HUDEP-2 (cell line): ENCODE measurements around the gene SRRT.

Source experiments
- DNase-seq, 76 experiments: peaks; one replicate each; lab custom pipeline; 2025; ENCODE audit not compliant: unreplicated experiment in 76 of 76; lab: John Stamatoyannopoulos, UW

Gene SRRT

DNA sequence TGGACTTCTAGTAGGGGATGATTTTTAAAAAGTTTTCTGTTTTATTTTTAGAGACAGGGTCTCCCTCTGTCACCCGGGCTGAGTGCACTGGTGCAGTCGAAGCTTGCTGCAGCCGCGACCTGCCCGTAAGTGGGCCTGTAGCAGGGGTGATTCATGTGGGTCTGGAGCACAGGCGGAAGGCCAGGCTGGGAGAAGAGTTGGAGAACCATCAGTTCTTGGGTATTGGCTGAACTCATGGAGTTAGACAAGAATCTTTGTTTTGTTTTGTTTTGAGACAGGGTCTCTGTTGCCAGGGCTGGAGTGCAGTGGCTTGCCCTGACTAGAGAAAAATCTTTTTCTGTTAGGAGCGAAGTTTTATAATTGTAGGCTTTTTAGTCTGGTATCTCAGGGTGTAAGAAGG lies 5.7 kb downstream of the SRRT start:
- no peak for DNase-seq

DNA sequence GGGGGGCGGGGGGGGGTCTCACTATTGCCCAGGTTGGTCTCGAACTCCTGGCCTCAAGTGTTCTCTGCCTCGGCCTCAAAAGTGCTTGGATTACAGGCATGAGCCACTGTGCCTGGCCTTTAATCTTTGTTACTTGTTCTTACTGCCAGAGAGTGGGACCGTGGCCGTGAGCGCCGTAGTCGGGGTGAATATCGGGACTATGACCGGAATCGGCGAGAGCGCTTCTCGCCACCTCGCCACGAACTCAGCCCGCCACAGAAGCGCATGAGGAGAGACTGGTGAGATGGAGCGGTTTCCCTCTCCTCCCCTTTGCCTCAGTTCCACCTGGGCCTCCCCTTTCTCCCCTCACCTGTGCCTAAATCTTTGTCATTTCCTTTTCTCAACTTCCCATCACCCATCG lies 6.2 kb downstream of the SRRT start:
- no peak for DNase-seq

DNA sequence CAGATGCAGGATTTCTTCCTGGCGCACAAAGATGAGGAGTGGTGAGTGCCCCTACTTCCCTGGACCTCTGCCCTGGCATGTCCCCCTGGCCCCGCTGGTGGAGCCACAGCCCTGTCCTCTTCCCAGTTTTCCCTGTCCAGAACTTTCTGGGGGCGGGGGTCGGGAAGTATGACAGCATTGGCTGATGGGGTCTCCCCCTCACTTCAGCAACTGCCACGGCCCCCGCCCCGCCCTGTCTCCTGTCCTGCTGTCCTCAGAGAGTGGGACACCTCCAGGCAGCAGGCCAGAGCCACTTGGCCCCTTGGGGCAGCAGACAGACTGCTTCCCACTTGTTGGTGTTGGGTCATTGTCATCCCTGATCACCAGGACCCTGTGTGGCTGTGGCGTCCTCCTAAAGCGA lies 7.3 kb downstream of the SRRT start:
- no peak for DNase-seq

DNA sequence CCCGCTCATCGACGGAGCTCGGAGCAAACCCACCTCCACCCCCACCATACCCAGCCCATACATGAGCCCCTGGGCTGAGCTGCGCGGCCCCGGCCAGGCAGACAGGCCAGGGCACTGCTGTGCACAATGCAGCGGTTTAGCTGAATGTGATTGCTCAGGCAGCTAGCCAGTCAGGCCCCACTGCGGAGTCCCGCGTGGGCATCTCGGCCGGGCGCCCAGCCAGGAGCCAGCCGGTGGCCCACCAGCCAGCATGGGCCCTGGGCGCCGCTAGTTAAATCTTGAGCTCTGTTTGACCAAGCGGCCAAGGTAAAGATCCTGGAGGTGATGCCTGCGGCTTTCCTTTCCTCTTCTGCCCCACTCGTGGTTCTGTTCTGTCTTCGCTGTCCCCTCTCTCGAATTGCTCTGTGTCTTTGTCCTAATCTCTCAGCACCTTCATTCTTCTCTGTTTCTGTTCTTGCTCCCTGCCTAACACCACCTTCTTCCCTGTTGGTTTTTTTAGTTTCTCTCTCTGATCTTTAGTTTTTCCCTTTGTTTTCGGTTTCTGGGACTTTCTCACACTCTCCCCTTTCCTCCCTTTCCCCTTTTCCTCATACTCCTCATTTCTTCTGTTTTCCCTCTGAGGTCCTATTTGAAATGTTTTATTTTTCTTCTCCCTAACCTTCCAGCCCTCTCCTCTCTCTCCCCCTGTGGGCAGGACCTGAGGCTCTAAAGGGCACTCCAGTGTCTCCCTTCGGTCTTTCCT lies 8.1 kb downstream of the SRRT start:
- no peak for DNase-seq

DNA sequence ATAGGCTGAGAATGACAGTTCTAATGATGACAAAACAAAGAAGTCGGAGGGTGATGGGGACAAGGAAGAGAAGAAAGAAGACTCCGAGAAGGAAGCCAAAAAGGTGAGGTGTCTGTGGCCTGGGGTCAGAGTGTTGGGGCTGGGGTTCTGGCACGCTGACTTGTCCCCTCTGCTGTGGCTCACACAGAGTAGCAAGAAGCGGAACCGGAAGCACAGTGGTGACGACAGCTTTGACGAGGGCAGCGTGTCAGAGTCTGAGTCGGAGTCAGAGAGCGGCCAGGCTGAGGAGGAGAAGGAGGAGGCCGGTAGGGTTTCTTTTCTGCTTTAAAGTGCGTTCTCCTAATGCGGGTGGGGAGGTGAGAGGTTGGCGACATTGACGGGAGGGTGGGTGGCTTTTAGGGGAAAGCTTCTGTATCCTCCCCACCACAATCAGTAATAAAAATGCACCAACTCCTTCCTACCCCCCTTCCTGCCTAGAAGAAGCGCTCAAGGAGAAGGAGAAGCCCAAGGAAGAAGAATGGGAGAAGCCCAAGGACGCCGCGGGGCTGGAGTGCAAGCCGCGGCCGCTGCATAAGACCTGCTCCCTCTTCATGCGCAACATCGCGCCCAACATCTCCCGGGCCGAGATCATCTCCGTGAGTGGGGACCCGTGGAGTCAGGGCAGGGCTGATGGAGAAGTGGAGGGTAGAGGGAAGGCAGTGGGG lies 10.0 kb downstream of the SRRT start:
- no peak for DNase-seq

DNA sequence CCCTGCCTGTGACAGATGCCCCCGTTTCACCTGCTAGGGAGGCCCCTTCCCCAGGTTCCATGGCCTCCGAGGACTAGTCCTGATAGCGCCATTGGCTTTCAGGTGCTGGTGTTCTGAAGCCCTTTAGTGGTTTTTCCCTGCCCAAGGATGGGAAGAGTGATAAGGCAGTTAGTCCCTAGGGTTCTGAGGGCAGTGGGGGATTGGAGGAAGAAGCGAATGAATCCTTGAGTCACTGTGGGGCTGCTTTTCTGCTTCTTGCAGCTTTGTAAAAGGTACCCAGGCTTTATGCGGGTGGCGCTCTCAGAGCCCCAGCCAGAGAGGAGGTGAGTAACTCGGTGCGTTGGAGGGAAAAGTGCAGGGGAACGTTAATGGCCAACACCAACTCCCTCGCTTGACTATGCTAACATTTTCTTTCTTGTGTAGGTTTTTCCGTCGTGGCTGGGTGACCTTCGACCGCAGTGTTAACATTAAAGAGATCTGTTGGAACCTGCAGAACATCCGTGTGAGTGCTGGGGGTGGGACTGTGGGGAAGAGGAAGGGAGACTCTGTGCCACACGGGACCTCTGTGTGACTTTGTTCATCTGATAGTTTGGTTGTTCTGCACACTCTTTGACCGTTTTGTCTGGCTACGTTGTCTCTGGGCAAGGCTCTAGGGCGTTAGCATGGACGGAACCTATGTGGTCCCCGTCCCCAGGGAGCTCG lies 10.7 kb downstream of the SRRT start:
- DNase-seq = no peak

DNA sequence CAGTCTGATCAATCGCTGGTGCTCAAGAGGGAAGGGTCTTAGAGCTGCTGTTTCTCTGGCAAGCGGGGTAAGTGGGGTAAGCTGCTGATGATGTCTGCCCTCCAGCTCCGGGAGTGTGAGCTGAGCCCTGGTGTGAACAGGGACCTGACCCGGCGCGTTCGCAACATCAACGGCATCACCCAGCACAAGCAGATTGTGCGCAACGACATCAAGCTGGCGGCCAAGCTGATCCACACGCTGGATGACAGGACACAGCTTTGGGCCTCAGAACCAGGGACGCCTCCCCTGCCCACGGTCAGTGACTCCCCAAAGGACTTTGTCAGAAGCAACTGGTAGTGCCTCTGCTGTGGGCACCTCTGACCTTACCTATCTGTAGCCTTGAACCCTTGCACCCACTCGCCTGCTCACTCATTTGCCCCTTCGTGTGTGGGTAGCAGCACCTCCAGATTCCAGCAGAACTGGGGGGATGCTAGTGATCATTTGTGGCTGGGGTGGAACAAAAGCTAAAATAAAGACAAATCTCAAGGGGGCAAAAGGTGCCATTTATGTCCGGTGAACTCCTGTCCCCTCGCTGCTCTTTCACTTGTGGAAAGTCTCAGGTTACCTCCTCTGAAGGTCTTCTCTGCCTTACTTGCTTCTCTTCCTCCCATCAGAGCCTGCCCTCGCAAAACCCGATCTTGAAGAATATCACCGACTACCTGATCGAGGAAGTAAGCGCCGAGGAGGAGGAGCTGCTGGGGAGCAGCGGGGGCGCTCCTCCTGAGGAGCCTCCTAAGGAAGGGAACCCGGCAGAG lies 11.4 kb downstream of the SRRT start:
- DNase-seq = no peak

DNA sequence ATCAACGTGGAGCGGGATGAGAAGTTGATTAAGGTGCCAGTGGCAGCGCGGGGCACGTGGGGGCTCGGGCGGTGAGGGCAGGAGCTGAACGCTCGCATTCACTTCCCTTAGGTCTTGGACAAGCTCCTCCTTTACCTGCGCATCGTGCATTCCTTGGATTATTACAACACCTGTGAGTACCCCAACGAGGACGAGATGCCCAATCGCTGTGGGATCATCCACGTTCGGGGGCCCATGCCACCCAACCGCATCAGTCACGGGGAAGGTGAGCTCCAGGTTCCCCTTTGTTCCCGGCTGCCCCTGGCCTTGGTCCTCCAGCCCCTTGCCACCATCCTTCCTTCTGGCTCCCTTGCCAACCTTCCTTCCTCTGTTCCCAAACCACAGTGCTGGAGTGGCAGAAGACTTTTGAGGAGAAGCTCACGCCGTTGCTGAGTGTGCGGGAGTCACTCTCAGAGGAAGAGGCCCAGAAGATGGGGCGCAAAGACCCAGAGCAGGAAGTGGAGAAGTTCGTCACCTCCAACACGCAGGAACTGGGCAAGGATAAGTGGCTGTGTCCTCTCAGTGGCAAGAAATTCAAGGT lies 12.1 kb downstream of the SRRT start:
- no peak for DNase-seq

DNA sequence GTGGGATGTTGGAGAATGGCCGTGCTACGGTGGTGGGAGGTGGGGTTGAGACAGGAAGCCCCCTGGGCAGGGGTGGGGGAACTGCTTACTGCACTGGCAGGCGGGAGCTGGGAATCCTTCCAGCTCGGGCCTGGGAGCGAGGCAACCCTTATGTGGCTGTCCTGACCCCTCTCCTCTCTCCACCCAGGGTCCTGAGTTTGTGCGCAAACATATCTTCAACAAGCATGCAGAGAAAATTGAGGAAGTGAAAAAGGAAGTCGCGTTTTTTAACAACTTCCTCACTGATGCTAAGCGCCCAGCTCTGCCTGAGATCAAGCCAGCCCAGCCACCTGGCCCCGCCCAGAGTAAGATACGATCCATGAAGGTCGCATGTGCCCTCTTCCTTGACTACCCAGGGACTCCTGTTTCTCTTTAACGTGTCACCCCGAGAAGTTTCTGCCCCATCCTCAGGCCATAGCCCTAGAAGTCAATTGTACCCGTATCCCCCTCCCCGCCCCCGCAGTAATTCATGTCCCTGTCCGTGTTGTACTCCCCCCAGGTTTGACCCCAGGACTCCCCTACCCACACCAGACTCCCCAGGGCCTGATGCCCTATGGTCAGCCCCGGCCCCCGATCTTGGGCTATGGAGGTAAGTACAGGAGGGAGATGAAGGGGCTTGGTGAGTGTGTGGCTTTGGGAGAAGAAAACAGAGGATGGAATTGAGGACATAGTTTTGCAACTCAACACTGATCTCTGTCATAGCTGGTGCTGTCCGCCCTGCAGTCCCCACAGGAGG lies 12.8 kb downstream of the SRRT start:
- peak in 48 of 76 experiments; percentile 7 to 68 (median 37) for DNase-seq

DNA sequence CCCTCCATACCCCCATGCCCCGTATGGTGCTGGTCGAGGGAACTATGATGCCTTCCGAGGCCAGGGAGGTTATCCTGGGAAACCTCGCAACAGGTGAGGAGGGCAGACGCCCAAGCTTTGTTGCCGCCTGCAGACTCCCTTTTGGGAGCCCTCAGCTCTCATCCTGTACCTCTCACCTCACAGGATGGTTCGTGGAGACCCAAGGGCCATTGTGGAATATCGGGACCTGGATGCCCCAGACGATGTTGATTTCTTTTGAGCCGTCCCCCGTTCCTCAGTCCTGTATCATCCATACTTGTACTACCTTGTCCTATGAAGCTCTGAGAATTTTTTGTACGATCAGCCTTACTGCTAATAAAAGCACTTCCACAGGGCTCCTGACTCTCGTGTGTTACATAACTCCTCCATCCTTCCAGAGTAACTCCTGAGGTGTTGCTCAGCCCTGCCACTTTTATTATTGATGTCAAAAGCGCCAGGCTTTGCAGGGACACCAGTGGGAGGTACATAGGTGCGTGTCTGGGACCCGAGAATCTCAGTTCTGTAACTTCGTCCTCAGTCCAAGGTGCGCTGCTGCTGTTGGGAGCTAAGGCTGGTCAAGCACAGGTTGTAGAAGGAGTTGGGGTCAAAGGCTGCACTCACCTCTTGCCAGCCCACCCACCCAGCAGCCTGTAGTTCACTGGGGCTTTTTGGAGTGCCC lies 13.5 kb downstream of the SRRT start:
- DNase-seq = peak in 1 of 76 experiments; percentile 19

DNA sequence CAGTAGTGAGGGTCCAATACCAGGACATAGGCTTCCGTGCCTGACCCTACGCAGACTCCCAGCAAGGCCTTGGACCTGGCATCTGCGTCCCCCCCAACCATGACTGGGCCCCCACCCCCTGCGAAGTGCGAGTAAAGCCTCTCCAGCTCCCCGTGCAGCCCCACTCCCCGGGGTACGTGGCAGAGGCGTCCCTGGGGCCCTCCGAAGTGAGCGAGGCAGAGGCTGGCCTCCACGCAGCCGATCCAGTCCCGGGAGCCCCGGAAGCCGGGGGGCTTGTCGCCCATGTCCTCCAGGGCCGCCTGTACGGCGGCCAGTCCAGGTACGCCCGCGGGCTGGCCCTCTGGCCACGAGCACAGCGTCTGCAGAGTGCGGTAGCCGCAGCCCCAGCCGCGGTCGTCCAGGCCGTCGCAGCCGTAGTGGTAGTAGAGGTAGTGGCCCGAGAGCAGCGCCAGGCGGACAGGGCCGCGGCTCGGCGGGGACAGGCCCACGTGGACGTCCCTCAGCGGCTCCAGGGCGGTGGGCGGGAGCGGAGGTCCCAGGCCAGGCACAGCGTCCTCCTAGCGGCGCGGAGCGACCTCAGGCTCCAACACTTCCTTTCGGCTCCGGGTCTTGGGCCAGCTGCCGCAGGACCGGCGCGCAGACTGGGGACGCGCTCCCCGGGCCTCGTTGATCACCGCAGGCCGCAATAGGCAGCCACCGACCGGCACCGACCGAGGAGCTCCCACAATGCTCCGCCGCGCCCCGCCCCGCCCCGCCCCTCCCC lies 14.3 kb downstream of the SRRT start, which contains the start of gene UFSP1:
Gene UFSP1, minus strand, starts transcription at position 728 of the 763 bp plus-strand sequence. Its CDS starts 444 bp downstream, at position 284.
- peak in 7 of 76 experiments; percentile 41 to 89 (median 67) for DNase-seq

DNA sequence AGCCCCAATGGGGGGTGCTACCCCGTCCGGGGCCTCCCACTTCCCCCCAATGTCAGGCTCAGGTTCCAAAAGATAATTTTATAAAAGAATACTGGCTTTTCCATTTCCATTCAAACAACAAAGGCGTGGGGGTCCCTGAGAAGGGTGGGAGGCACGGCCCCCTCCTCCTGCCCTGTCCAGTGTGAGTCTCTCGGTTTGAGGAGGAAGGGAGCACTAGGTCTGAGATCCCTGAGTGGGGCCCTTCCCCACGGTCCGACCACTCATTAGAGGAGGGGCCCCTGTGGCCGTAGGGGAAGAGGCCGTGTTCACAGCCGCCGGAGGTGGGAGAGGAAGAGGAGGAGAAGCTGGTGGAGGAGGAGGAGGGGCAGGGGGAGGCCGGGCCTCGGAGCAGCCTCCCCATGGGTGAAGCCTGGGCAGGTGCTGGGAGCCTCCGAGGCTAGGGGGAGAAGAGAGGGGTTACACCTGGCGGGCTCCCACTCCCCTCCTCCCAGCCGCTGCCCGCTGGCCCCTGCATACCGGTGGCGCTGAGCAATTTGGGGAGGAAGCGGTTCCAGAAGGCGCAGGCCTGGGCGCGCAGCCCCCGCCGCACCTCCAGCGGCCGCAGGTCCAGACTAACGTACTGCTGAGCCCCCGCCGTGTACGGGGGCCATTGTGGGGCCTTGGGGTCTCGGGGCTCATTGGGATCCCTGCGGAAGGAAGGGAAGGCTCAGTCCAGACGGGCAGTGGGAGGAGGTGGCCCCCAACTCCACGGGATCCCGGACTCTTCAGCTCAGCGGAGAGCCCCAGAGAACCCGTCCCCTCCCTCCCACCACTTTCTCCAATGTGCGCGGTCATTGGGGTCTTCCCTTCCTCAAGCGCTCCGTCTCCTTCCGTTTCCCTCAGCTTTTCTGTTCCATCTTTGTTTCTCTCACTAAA lies 16.0 kb downstream of the SRRT start:
- peak in 1 of 76 experiments; percentile 60 for DNase-seq

DNA sequence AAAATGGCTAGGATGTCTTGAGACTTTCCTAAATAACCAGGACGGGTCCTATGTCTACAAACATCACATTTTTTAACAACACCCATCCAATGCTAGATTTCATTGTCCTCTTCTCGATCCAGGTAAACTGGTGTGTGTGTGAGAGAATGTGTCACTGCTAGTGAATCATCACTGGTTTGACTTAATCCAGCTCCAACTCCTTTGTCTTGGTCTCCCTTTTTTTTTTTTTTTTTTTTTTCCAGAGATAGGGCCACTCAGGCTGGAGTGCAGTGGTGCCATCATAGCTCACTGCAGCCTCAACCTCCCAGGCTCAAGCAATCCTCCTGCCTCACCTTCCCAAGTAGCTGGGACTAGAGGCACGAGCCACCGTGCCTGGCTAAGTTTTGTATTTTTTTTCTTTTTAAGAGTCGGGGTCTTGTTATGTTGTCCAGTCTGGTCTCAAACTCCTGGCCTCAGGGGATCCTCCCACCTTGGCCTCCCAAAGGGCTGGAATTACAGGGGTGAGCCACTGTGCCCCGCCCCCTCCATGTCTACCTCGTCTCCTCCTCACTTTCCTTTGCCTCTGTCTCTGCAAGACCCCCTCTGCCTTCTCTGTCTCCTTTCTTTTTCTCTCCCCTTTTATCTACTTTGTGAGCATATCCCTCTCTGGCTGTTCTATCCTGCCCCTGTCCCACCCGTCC lies 16.8 kb downstream of the SRRT start:
- DNase-seq = peak in 1 of 76 experiments; percentile 3

DNA sequence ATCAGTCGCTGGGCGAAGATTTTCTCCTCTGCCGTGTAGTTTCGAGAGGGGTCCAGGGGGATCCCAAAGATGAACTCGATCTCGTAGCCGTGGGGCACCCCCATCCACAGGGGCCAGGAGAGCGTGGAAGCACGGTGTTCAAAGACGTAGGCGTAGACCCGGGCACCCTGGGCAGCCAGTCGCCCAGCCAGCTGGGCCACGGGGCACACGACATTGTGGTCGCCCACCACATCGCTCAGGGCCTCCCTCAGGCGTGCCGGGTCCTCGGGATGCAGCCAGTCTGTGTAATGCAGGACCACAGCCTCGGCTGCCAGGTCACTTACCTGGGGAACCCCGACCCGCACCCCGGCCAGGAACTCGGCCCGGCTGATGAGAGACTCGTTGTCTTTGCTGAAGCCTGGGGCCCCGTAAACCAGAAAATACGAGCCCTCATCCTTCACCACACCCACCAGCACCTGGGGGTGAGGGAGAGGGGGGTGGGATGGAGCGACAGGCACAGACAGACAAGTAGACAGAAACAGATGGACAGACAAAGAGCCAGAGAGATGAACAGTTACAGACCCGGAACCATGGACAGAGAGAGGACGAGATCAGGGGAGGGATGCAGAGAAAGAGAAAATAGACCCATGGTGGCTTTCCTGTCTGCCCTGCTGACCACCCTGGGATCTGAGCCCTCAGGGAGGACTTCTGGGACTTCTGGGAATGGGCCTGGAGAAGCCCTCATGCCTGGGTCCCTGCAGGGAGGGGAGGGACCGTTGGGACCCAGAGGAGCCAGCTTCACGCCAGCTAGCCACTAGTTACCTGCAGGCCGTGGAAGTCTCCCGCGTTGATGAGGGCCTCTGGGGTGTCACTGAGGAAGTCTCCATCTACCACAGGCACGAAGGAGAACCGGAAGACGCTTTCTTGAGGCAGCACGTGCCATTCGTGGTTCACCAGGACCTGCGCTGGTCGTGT lies 17.7 kb downstream of the SRRT start:
- no peak for DNase-seq

DNA sequence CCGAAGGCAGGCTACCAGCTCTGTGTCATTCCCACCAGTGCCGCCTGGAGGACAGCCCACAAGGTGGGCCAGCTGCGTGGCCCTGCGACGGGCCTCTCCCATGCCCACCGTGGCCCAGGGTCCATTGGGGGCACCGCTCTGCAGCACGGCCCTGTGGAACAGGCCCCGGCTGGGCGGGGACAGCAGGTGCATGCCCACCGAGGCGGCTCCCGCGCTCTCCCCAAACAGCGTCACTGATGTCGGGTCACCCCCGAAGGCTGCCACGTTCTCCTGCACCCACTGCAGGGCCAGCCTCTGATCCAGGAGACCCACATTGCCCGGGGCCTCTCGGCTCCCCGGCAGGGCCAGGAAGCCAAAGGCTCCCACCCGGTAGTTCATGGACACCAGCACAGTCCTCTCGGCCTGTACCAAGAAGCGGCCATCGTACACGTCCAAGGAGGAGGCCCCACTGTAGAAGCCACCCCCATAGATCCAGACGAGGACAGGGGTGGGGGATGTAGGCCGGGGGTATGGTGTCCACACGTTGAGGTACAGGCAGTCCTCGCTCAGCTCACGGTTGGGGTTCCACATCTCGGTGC lies 18.5 kb downstream of the SRRT start:
- DNase-seq = no peak
